HepG2 (cell line): ENCODE results near the gene TEDC1. TPM values are rescaled to one million over a fixed set of nuclear protein-coding genes. Genes with fewer than 3 reads are reported as not detected.
A peak's percentile ranks its signal among the peaks of the same experiment; 100 is the strongest.

Experiments
- ASH2L ChIP-seq: fragments of 300-600, 200-600 bp; sonication (generic); IDR thresholded peaks from 2 replicates; pipeline ENCODE4 v1.7.0; 2017; ENCODE audit warnings: low read depth, mild to moderate bottlenecking, moderate library complexity, mixed read lengths, low read length; ENCODE audit not compliant: insufficient read length
- CBFB ChIP-seq: sonication (generic); formaldehyde crosslinking; IDR thresholded peaks from 2 replicates; pipeline ENCODE4 v1.4.0; 2020; ENCODE audit warnings: missing genetic modification reagents
- DMAP1 ChIP-seq: IDR thresholded peaks from 2 replicates; pipeline ENCODE4 v1.6.1; 2016
- ERF ChIP-seq: IDR thresholded peaks from 2 replicates; pipeline ENCODE4 v1.6.1; 2018; ENCODE audit warnings: missing biosample characterization, missing genetic modification reagents
- FUBP1 ChIP-seq: sonication (generic); formaldehyde crosslinking; IDR thresholded peaks from 2 replicates; pipeline ENCODE4 v1.5.1; 2020; ENCODE audit warnings: missing genetic modification reagents, mild to moderate bottlenecking, borderline replicate concordance
- HMGA1 ChIP-seq: sonication (generic); formaldehyde crosslinking; conservative IDR thresholded peaks from 2 replicates; pipeline ENCODE4 v1.4.0; 2020; ENCODE audit warnings: missing genetic modification reagents
- IKZF1 ChIP-seq: fragments of 450-650 bp; IDR thresholded peaks from 2 replicates; pipeline ENCODE4 v1.7.1; 2016
- JARID2 ChIP-seq: sonication (generic); formaldehyde crosslinking; IDR thresholded peaks from 2 replicates; pipeline ENCODE4 v1.8.1; 2023; ENCODE audit warnings: missing genetic modification reagents, inconsistent platforms; ENCODE audit not compliant: insufficient replicate concordance
- KDM6A ChIP-seq: IDR thresholded peaks from 2 replicates; pipeline ENCODE4 v1.6.1; 2016; ENCODE audit warnings: low read depth
- MBNL3 ChIP-seq: fragments of 250-450 bp; sonication (Bioruptor Pico); conservative IDR thresholded peaks from 2 replicates; pipeline ENCODE4 v1.8.0; 2022; ENCODE audit warnings: mild to moderate bottlenecking, inconsistent platforms
- NBN ChIP-seq: fragments of 450-650 bp; conservative IDR thresholded peaks from 2 replicates; pipeline ENCODE4 v1.6.1; 2017
- PTBP1 ChIP-seq: fragments of 200-400 bp; formaldehyde crosslinking; IDR thresholded peaks from 2 replicates; pipeline ENCODE4 v1.6.1; 2018; ENCODE audit warnings: low read length, low read depth; ENCODE audit not compliant: poor library complexity, severe bottlenecking
- RAD21 ChIP-seq: fragments of 450-650 bp; formaldehyde crosslinking; IDR thresholded peaks from 2 replicates; pipeline ENCODE4 v1.5.0; 2020; ENCODE audit warnings: mild to moderate bottlenecking
- RFX5 ChIP-seq: IDR thresholded peaks from 2 replicates; pipeline ENCODE4 v1.6.1; 2011; ENCODE audit warnings: low read depth, low read length, improper control_type of control experiment
- TCF7L2 ChIP-seq: IDR thresholded peaks from 2 replicates; pipeline ENCODE4 v1.6.1; 2011; ENCODE audit warnings: mild to moderate bottlenecking, low read depth, low read length, moderate library complexity
- U2AF1 ChIP-seq: fragments of 200-400 bp; formaldehyde crosslinking; optimal IDR thresholded peaks from 2 replicates; pipeline ENCODE3; 2017; ENCODE audit warnings: mild to moderate bottlenecking, low read depth, low read length
- ZBTB43 ChIP-seq: sonication (generic); formaldehyde crosslinking; conservative IDR thresholded peaks from 2 replicates; pipeline ENCODE4 v1.4.0; 2020; ENCODE audit warnings: missing genetic modification reagents
- ZBTB44 ChIP-seq: sonication (generic); formaldehyde crosslinking; IDR thresholded peaks from 2 replicates; pipeline ENCODE4 v1.4.0; 2020; ENCODE audit warnings: missing genetic modification reagents
- ZNF350 ChIP-seq: sonication (generic); formaldehyde crosslinking; IDR thresholded peaks from 2 replicates; pipeline ENCODE4 v1.4.0; 2020; ENCODE audit warnings: mild to moderate bottlenecking, low read depth, missing genetic modification reagents, borderline replicate concordance
- ZNF543 ChIP-seq: sonication (generic); formaldehyde crosslinking; IDR thresholded peaks from 2 replicates; pipeline ENCODE4 v1.4.0; 2020; ENCODE audit warnings: mild to moderate bottlenecking, missing genetic modification reagents
- ZNF766 ChIP-seq: sonication (generic); formaldehyde crosslinking; IDR thresholded peaks from 2 replicates; pipeline ENCODE4 v1.5.0; 2020; ENCODE audit warnings: missing genetic modification reagents, borderline replicate concordance
- ZNF782 ChIP-seq: sonication (generic); formaldehyde crosslinking; IDR thresholded peaks from 2 replicates; pipeline ENCODE4 v1.4.0; 2020; ENCODE audit warnings: missing genetic modification reagents, mild to moderate bottlenecking, borderline replicate concordance
- polyA plus RNA-seq, 8 experiments: library from polyadenylated mRNA; depleted of rRNA in 3 of 8; stranded (reverse) in 7 of 8; unstranded in 1 of 8; fragments of >200 nt; fragmentation: Illumina TruSeq in 4 of 8; extraction: Trizol in 4 of 8; gene quantifications; 2 replicates each; pipeline versions ENCODE4 v1.2.1 to v1.2.3, GENCODE V29; 2011 to 2016; ENCODE audit warnings: low read depth in 4 of 8, missing spikeins in 1 of 8, mixed read lengths in 1 of 8; ENCODE audit not compliant: insufficient read depth in 1 of 8
- total RNA-seq, 5 experiments: library from RNA; depleted of rRNA; stranded (reverse); fragments of >200 nt; fragmentation: Illumina TruSeq; extraction: Trizol; gene quantifications; 2 replicates each; pipeline ENCODE4 v1.2.3, GENCODE V29; 2016; ENCODE audit warnings: low read depth in 1 of 5
- TF ChIP-seq, protein P1 (sequence below): sonication (generic); formaldehyde crosslinking; IDR thresholded peaks from 2 replicates; pipeline ENCODE4 v1.5.0; 2020; ENCODE audit warnings: missing genetic modification reagents

The TEDC1 gene
- total and polyA plus RNA-seq, 2 of the 13 experiments (the other 11 are each of a cell fraction or from before 2014, with no cell fraction given), result 5.7 to 27.4 TPM

DNA sequence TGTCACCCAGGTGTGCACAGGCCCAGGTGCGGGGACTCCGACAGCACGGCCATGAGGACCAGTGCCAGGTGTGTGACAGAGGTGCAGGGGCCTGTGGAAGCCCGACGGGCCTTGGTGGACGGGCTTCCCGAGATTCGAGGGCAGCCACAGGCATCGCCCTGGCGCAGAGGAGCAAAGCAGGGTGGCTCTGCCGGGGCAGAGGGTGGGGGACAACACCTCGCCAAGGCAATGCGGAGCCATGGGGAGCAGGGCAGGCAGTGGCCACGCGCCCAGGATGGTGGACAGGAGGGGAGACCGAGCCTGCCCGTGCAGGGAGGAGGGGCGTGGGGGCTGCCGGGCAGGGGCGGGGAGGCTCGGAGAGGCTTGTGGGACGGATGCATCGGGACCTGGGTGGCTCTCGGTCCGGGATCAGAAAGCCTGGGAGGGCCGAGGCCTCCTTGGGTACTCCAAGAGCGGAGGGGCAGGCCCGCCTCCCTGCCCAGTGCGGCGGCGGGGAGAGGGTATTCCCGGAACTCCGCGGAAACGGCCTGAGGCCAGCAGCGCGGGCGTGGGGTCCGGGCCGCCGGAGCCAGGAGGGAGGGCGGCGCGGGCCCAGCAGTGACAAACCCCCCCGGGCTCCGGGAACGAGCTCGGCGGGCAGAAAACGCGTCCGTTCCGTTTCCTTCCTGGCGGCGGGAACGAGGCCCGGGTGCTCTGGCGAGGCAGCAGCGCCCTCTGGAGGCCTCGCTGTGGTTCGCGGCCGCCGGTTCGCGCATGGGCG lies 37.0 kb downstream of the TEDC1 start (continued):
- no peak for TF ChIP-seq FUBP1 (CRISPR knock-in tag)
- TF ChIP-seq JARID2 (CRISPR knock-in tag), result no peak
- peak; percentile 46 for TF ChIP-seq ASH2L
- TF ChIP-seq ERF (CRISPR knock-in tag), result no peak
- no peak for TF ChIP-seq NBN
- TF ChIP-seq KDM6A (CRISPR knock-in tag), result no peak
- TF ChIP-seq, protein P1, sequence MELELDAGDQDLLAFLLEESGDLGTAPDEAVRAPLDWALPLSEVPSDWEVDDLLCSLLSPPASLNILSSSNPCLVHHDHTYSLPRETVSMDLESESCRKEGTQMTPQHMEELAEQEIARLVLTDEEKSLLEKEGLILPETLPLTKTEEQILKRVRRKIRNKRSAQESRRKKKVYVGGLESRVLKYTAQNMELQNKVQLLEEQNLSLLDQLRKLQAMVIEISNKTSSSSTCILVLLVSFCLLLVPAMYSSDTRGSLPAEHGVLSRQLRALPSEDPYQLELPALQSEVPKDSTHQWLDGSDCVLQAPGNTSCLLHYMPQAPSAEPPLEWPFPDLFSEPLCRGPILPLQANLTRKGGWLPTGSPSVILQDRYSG (CRISPR knock-in tag), result no peak
- no peak for TF ChIP-seq IKZF1
- no peak for TF ChIP-seq ZBTB43 (CRISPR knock-in tag)
- no peak for TF ChIP-seq ZNF543 (CRISPR knock-in tag)
- TF ChIP-seq PTBP1, result no peak
- TF ChIP-seq CBFB (CRISPR knock-in tag), result peak; percentile 60; the same call in 1 of the 2 replicates
- TF ChIP-seq MBNL3 (CRISPR knock-in tag), result no peak
- no peak for TF ChIP-seq ZNF350
- TF ChIP-seq TCF7L2, result no peak
- TF ChIP-seq ZNF766 (CRISPR knock-in tag), result no peak
- peak; percentile 98 for TF ChIP-seq RAD21
- TF ChIP-seq HMGA1, result no peak
- no peak for TF ChIP-seq ZNF782
- TF ChIP-seq U2AF1, result no peak
- TF ChIP-seq RFX5, result no peak
- no peak for TF ChIP-seq ZBTB44 (CRISPR knock-in tag)
- TF ChIP-seq DMAP1 (CRISPR knock-in tag), result no peak
